ENCODE data around the gene AGT.

The AGT gene

DNA sequence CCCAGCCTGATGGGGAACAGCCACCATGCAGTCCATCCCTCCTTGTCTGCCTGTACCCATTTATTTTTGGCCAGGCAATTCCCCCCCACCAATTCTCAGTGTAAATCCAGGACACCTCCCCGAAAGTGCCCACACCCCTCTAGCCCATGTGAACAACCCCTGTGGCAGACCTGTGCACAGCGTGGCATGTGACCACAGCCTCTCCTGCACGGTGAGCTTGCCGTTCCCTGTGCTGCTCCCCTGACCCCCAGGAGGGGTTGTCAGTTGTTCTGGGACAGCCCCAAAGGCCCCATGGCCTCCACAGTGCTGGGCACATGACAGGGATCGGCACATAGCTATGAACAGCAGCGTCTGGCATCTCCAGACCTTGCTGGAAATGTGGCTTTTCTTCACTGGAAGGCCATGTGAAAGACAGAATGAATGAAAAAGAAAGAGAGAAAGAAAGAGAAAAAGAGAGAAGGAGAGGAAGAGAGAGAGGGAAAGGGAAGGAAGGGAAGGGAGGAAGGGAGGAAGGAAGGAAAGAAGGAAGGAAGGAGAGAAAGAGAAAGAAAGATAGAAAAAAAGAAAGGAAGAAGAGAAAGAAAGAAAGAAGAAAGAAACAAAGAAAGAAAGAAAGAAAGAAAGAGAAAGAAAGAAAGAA is 37.2 kb upstream of the AGT start:
- in situ Hi-C loops (cut with HindIII; ENCODE audit: low pct_ligation_motif_present, low sequenced_read_pairs) = no loop called here
- no peak for DNase-seq
- Histone ChIP-seq H3K36me3 (replicated peaks) (no peaks in the 10 kb centered on the region), H3K4me3 (ENCODE audit: low read depth, low read length) (no peak overlapping the region), H3K27ac (no peak overlapping the region), H3K27me3 (replicated peaks) (no peaks in the 10 kb centered on the region)
- TF ChIP-seq CTCF (IDR thresholded peaks at IDR 0.05; ENCODE audit: low read depth, low read length, missing control alignments) = no peak

- no peak overlapping the region for H3K4me3 ChIP-seq (ENCODE audit: low read depth, low read length)
- H3K27me3 ChIP-seq (replicated peaks) = no peaks in the 10 kb centered on the region
- no peak for TF ChIP-seq CTCF (IDR thresholded peaks at IDR 0.05; ENCODE audit: low read depth, low read length, missing control alignments)
- no peak for DNase-seq
- in situ Hi-C loops (cut with HindIII; ENCODE audit: low pct_ligation_motif_present, low sequenced_read_pairs) = no loop called here
- H3K27ac ChIP-seq = no peak overlapping the region
- H3K36me3 ChIP-seq (replicated peaks) = no peaks in the 10 kb centered on the region
These were observed 36.7 kb upstream of the AGT start for GRCh38 chr1:230750576-230750975.

DNA sequence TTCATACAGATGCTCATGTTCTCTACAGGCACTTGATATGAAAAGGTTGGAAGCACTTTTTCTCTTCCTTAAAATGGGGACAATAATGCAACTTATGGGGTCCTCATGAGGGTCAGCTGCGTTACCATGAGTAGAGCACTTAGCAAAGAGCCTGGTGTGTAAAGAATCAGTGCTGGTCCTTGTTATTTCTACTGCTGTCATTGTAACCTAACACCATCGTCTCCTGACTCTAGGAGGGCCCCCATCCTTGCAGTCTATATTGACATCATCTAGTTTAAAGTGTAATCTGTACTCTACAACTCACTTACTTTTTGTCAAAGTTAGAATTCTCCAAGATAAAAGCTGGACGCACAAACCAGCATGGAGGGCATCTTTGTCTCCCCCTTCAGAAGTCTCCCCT is 35.7 kb upstream of the AGT start:
- no peaks in the 10 kb centered on the region for H3K36me3 ChIP-seq (replicated peaks)
- no peak for TF ChIP-seq CTCF (IDR thresholded peaks at IDR 0.05; ENCODE audit: low read depth, low read length, missing control alignments)
- no peak overlapping the region for H3K27ac ChIP-seq
- DNase-seq = no peak
- H3K4me3 ChIP-seq (ENCODE audit: low read depth, low read length) = no peak overlapping the region
- no peaks in the 10 kb centered on the region for H3K27me3 ChIP-seq (replicated peaks)
- in situ Hi-C loops (cut with HindIII; ENCODE audit: low pct_ligation_motif_present, low sequenced_read_pairs) = no loop called here

DNA sequence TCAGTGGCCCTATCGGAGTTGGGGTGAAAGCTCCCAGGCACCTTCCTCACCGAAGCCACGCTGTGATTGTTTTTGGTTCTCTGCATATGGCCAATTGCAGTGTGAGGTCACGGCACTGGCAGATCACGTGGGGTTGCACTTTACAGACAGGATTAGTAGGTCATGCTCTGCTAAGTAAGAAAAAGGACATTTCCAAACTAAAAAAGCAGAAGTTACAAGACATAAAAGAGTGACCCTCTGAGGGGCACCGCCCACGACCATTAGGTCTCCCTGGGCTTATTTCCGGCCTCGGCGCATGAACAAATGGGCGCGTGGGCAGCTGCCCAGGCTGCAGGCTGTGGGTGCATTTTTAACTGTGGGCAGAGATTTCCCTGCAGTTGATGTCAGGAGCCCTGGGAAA is 35.2 kb upstream of the AGT start:
- in situ Hi-C loops (cut with HindIII; ENCODE audit: low pct_ligation_motif_present, low sequenced_read_pairs) = no loop called here
- H3K4me3 ChIP-seq (ENCODE audit: low read depth, low read length) = no peak overlapping the region
- TF ChIP-seq CTCF (IDR thresholded peaks at IDR 0.05; ENCODE audit: low read depth, low read length, missing control alignments) = no peak
- DNase-seq = no peak
- no peaks in the 10 kb centered on the region for H3K27me3 ChIP-seq (replicated peaks)
- H3K27ac ChIP-seq = no peak overlapping the region
- no peaks in the 10 kb centered on the region for H3K36me3 ChIP-seq (replicated peaks)

- Histone ChIP-seq H3K27me3 (replicated peaks) (no peaks in the 10 kb centered on the region), H3K36me3 (replicated peaks) (no peaks in the 10 kb centered on the region), H3K4me3 (ENCODE audit: low read depth, low read length) (no peak overlapping the region), H3K27ac (no peak overlapping the region)
- in situ Hi-C loops (cut with HindIII; ENCODE audit: low pct_ligation_motif_present, low sequenced_read_pairs) = no loop called here
- no peak for DNase-seq
- no peak for TF ChIP-seq CTCF (IDR thresholded peaks at IDR 0.05; ENCODE audit: low read depth, low read length, missing control alignments)
These were observed 34.2 kb upstream of the AGT start for GRCh38 chr1:230747890-230748800.
